Posterior vena cava (tissue), 2 donors: ENCODE measurements around the gene LRRTM2. TPM values are rescaled to one million over a fixed set of nuclear protein-coding genes. Genes with fewer than 3 reads are reported as not detected.
"Not testable (repeated sequence)": the region's sequence is repeated elsewhere in the genome, so short reads cannot be mapped to it uniquely, and the experiment has no call there.

Source experiments
- DNase-seq: peaks from one replicate; pipeline ENCODE4 v3.0.0-alpha.2; 2020; ENCODE audit warnings: low spot score
- intact Hi-C, 2 donors: fragments of 100-400 bp; cut with DNase I; formaldehyde crosslinking; loops; one replicate each; pipeline versions ENCODE4 v1.14.1 to v1.14.2; 2022 to 2023
- long read RNA-seq, 2 donors: library from polyadenylated mRNA; unstranded; transcript quantifications; one replicate each; pipeline ENCODE4 v2.0.0, GENCODE V29; 2020 to 2021
- total RNA-seq, 2 donors: library from RNA; stranded (reverse); fragmentation: NEBNext Ultra II Directional; extraction: Animal tissue kit (Norgen Biotek cat#: 25700); gene quantifications; one replicate each; pipeline ENCODE4 v1.2.1, GENCODE V29; 2021
- donor health status: DM: yes; HTN: yes; CAD: no.
- donor health status: DM: yes; HTN: yes; CAD: no.

Gene LRRTM2
- total RNA-seq = under 1 TPM; 0.09 to 0.10 TPM
- long read RNA-seq, donor 1, partial matches to known transcripts = 0 of 1 reads
- long read RNA-seq, donor 1, other reads (novel, unspliced or antisense) = 1 of 1 reads
- long read RNA-seq, donor 2 = 0 reads

GRCh38 chr5:138874771-138875551 is at the start of gene LRRTM2:
Gene LRRTM2, minus strand, starts transcription at chr5:138875335. Its CDS starts 424 bp downstream, at chr5:138874911.
- intact Hi-C loops = no loop called here

GRCh38 chr5:138922494-138922893 is 47.4 kb upstream of the LRRTM2 start:
- intact Hi-C loops = no loop called here
- DNase-seq = no peak

More at GRCh38 chr5:138874771-138875551, at the start of gene LRRTM2:
- DNase-seq = no peak

- DNase-seq, intact Hi-C loops: not testable (repeated sequence)
Measured at GRCh38 chr5:138921362-138921761, 46.2 kb upstream of the LRRTM2 start.

GRCh38 chr5:138920181-138920580 is 45.0 kb upstream of the LRRTM2 start:
- DNase-seq = no peak
- intact Hi-C loops = no loop called here

GRCh38 chr5:138918686-138919085 is 43.6 kb upstream of the LRRTM2 start:
- no peak for DNase-seq
- intact Hi-C loops = no loop called here

- DNase-seq = no peak
- intact Hi-C loops = no loop called here
Measured at GRCh38 chr5:138914338-138914737, 39.2 kb upstream of the LRRTM2 start.

GRCh38 chr5:138913773-138914172 is 38.6 kb upstream of the LRRTM2 start:
- intact Hi-C loops = no loop called here
- no peak for DNase-seq

GRCh38 chr5:138912093-138912492 is 37.0 kb upstream of the LRRTM2 start:
- intact Hi-C loops = no loop called here
- DNase-seq = no peak

GRCh38 chr5:138911441-138911840 is 36.3 kb upstream of the LRRTM2 start:
- intact Hi-C loops = no loop called here
- no peak for DNase-seq

- no peak for DNase-seq
- intact Hi-C loops = no loop called here
Measured at GRCh38 chr5:138910546-138911185, 35.5 kb upstream of the LRRTM2 start.

GRCh38 chr5:138909734-138910133 is 34.6 kb upstream of the LRRTM2 start:
- DNase-seq = no peak
- intact Hi-C loops = no loop called here

GRCh38 chr5:138905541-138905940 is 30.4 kb upstream of the LRRTM2 start:
- DNase-seq = no peak
- intact Hi-C loops = no loop called here

GRCh38 chr5:138903130-138903775 is 28.1 kb upstream of the LRRTM2 start:
- no peak for DNase-seq
- intact Hi-C loops = no loop called here

- intact Hi-C loops = no loop called here
- no peak for DNase-seq
Measured at GRCh38 chr5:138901716-138902115, 26.6 kb upstream of the LRRTM2 start.

- intact Hi-C loops = no loop called here
- DNase-seq = no peak
Measured at GRCh38 chr5:138900281-138900965, 25.3 kb upstream of the LRRTM2 start.

GRCh38 chr5:138898742-138899141 is 23.6 kb upstream of the LRRTM2 start:
- DNase-seq = no peak
- intact Hi-C loops = no loop called here

- intact Hi-C loops = no loop called here
- no peak for DNase-seq
Measured at GRCh38 chr5:138898299-138898698, 23.2 kb upstream of the LRRTM2 start.

GRCh38 chr5:138895918-138896317 is 20.8 kb upstream of the LRRTM2 start:
- no peak for DNase-seq
- intact Hi-C loops = no loop called here

- no peak for DNase-seq
- intact Hi-C loops = no loop called here
Measured at GRCh38 chr5:138890644-138891043, 15.5 kb upstream of the LRRTM2 start.

GRCh38 chr5:138889994-138890393 is 14.9 kb upstream of the LRRTM2 start:
- intact Hi-C loops = no loop called here
- DNase-seq = no peak
